GM11168 (cell line): ENCODE data around the gene RYK.

Source experiments
- in situ Hi-C: fragments of 300-500 bp; cut with MboI; formaldehyde crosslinking; loops from one replicate; pipeline ENCODE4 v1.12.0; 2022; ENCODE audit warnings: low sequenced_read_pairs; ENCODE audit not compliant: unreplicated experiment

RYK gene

DNA sequence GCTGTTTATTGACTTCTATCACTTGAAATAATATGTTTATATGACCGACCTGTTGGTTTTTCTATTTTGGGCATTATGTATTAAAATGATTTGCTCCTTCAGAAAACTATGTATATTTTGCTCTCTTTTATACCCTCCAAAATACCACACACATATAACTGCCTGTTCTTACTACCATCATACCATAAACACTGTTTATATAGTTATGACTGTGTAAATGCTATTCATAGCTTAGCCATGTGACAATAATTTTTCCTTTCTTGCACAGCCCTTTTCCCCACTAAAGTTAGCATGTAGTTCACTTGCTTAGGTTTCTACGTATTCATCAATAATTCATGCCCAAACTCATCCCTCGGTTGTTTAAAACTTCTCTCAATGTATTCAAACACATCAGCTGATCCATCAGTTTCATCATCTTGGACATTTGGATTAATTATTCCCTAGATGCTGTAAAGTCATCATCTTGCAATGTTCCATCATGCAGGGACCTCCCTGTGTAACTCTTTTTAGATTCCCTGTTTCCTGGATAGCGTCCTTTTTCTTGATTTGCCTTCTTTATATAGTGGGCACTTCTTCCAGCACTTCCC lies 8.2 kb upstream of the RYK start:
- in situ Hi-C loops: no loop called here

DNA sequence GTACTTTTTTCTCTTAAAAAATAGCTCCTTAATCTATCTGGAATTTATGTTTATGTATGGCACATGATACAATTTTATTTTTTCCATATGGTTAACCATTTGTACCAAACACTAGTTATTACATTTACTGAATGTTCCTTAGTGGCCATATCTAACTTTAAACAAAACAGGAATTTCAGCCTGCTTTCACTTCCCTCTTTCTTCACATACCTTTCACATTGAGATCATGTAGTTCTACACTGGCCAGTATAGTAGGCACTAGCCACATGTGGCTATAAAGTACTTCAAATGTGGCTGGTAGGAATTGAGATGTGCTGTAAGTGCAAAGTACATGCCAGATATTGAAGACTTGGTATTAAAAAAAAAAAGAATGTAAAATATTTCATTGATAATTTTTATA lies 4.7 kb upstream of the RYK start:
- in situ Hi-C loops: no loop called here

GRCh38 chr3:134253475-134254226 lies 3.0 kb upstream of the RYK start:
- in situ Hi-C loops: no loop called here

DNA sequence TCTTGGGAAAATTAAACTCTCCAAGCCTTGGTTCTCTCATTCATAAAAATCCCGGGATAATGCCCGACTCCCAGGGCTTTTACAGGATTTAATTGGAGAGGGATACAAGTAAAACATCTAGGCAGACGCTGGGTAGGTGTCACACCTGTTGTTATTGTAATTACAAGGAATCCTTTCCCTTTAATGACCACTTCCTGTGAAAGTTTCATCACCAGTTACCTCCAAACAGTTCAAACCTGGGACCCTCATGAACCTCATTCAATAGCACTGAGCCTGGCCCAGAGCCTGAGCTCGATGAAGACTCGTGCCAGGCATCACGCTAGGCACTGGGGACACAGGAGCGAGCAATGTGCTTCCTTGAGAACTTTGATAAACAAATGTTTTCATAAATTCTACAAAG lies 2.1 kb upstream of the RYK start:
- in situ Hi-C loops: no loop called here

- in situ Hi-C loops: no loop called here
Observed at GRCh38 chr3:134251731-134252391, 1.2 kb upstream of the RYK start.

GRCh38 chr3:134249935-134250716 lies 533 bp downstream of the RYK start:
- in situ Hi-C loops: no loop called here

- in situ Hi-C loops: no loop called here
Observed at GRCh38 chr3:134249296-134249841, 1.3 kb downstream of the RYK start.

DNA sequence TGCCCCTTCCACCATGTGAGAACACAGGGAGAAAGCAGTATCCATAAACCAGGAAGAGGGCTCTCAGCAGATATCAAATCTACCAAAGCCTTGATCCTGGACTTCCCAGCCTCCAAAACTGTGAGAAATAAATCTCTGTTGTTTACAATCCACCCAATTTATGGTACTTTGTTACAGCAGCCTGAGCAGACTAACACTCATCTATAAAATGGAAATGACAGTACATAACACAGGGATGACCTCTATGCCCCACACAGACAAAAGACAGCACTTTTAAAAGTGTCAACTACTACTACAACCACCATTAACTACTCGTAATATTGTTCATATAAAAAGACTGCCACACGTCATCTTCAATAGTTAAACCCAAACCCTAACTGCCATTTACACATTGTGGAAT lies 5.7 kb downstream of the RYK start:
- in situ Hi-C loops: no loop called here

- in situ Hi-C loops: no loop called here
Observed at GRCh38 chr3:134242649-134243617, 7.7 kb downstream of the RYK start.

DNA sequence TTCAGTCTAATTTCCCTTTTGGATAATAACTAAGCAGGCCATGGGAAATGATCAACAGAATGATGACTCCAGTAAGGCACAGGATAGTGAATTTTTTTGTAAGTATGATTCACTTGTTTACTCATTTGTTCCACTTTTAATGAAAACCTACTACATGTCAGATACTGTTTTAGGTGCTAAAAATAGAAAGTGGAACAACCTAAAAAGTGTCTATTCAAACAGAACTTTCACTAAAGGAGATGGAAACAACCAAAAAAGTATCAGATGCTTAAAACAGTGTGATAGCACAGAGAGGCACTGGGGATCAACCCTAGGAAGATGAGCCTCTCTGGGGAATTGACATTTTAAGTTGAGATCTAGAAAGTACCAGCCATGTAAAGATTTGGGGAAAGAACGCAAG lies 11.1 kb downstream of the RYK start:
- in situ Hi-C loops: no loop called here

GRCh38 chr3:134237454-134238145 lies 13.1 kb downstream of the RYK start:
- in situ Hi-C loops: no loop called here

DNA sequence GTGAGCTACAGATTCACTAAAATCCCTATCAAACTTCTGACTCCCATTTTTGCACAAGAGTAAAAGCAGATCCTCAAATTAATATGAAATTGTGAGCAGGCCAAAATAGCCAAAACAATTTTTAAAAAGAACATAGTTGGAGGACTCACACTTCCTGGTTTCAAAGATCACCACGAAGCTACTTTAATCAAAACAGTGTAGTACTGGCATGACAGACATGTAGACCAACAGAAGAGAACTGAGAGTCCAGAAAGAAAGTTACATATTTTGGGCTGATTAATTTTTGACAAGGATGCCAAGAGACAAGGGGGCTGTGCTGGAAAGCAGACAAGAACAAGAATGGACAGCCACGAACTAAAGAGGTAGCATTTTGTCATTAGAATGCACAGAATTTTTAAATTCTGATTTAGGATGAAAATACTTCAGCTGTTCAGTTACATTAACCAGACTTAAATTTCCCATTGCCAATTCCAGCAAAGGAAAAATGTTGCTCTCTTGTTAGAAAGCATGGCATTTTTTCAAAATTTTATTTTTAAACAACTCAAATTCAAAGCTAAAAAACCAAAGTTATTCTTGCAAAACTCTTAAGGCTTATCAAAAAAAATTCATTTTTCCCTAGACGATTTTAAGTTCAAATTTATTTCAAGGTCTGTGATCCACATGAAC lies 14.0 kb downstream of the RYK start:
- in situ Hi-C loops: no loop called here

- in situ Hi-C loops: no loop called here
Observed at GRCh38 chr3:134235577-134236076, 15.0 kb downstream of the RYK start.

DNA sequence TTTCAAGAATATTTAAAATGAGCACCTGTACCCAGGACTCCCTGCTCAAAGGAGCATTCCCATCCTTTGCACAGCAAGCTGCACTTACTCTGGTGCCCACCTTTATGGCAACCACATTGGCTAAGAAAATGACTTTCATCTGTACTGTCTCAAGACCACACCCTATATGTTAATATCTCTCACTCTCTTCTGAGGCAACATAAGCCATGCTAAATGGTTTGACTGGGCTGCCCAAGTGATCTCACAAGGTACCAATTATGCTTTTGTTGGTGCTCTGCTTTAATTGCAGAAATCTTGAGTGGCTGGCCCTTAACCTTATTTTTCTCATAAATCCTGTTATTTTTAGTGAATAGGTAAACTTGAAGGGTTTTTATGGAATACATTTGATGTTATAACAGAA lies 17.7 kb downstream of the RYK start:
- in situ Hi-C loops: no loop called here

DNA sequence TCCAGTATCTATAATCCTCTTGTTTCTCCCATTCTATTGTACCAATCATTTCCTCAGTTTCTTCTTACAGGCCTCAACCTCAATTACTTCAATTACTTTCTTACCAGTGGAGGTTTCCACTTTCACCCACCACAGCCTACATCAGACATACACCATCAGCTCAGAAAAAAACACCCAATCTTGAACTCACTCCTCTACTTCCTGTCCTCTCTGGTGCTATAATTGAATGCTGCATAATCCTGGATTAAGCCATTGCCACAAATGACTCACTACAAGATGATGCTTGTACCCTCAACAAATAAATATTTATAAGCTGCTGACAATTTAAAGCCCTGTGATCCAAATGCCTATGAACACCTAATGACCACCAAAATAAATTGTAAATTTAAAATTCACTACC lies 18.5 kb downstream of the RYK start:
- in situ Hi-C loops: no loop called here

DNA sequence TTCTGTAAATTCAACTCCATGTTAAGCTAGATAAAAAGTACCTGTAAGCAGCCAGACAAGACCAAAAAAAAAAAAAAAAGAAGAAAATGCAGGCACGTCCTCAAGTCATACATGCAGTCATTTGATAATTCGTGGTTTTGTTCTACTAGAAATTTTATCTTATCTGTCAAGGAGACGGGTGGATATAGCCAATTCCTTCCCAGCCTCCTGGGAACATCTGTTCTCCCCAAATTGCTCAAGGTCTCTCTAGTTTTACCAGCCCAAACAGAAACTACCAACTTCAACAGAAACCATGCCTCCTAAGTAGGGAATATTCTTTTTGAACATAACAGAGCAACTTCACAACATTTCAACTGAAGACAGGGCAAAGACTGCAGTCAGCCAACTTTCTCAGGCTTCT lies 19.5 kb downstream of the RYK start:
- in situ Hi-C loops: no loop called here

DNA sequence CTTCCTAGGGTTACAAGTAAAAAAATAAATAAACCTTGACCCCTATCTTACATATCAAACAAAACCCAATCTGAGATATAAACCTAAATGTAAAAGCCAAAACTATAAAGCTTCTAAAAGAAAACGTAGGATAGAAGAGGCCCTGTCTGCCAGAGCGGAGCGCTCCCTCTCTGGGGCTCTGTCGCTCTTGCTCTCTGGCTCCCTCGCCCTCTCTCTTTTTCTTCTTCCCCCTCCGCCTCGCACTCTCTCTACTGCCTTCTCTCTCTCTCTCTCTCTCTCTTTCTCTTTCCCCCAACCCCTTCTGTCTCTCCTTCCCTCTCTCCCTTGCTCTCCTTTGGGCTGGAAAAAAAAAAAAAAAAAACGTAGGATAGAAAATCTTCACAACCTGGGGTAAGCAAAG lies 21.6 kb downstream of the RYK start:
- in situ Hi-C loops: no loop called here

GRCh38 chr3:134228479-134228878 lies 22.2 kb downstream of the RYK start:
- in situ Hi-C loops: no loop called here
